Ectodermal cell (in vitro differentiated cells): ENCODE results near the gene CYP4X1.
A peak's percentile ranks its signal among the peaks of the same experiment; 100 is the strongest.
"Not testable (repeated sequence)": the region's sequence is repeated elsewhere in the genome, so short reads cannot be mapped to it uniquely, and the experiment has no call there.

Experiments
- H3K27ac ChIP-seq: 2 replicates; pipeline ENCODE4 v1.7.0; 2013; ENCODE audit warnings: mild to moderate bottlenecking, low read depth, low read length; ENCODE audit not compliant: insufficient read depth, poor library complexity, severe bottlenecking
- H3K27me3 ChIP-seq: 2 replicates; pipeline ENCODE4 v1.7.0; 2013; ENCODE audit warnings: mild to moderate bottlenecking, low read length; ENCODE audit not compliant: insufficient read depth, control insufficient read depth, poor library complexity, severe bottlenecking
- H3K36me3 ChIP-seq: one replicate; pipeline ENCODE4 v1.7.0; 2013; ENCODE audit warnings: low read length; ENCODE audit not compliant: control insufficient read depth, insufficient read depth
- H3K4me1 ChIP-seq: one replicate; pipeline ENCODE4 v1.7.0; 2013; ENCODE audit warnings: low read length; ENCODE audit not compliant: control insufficient read depth, insufficient read depth
- H3K4me3 ChIP-seq: 2 replicates; pipeline ENCODE4 v1.7.0; 2013; ENCODE audit warnings: low read depth, low read length, control low read depth; ENCODE audit not compliant: insufficient read depth
- H3K9me3 ChIP-seq: 2 replicates; pipeline ENCODE4 v1.7.0; 2013; ENCODE audit warnings: mild to moderate bottlenecking, low read length, moderate library complexity; ENCODE audit not compliant: control insufficient read depth
- WGBS, 2 experiments: methylation state at CpG; one replicate each; pipeline ENCODE4 v1.1.7; 2013; ENCODE audit warnings: missing lambda C conversion rate in 2 of 2; 5-methylcytosine and 5-hydroxymethylcytosine counted together

CYP4X1 gene

DNA sequence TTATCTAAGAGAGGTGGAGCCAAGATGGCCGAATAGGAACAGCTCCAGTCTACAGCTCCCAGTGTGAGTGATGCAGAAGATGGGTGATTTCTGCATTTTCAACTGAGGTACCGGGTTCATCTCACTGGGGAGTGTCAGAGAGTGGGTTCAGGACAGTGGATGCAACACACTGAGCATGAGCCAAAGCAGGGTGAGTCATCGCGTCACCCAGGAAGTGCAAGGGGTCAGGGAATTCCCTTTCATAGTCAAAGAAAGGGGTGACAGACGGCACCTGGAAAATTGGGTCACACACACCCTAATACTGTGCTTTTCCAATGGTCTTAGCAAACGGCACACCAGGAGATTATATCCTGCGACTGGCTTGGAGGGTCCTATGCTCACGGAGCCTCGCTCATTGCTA, 17.0 kb upstream of the CYP4X1 start:
- H3K9me3 ChIP-seq, H3K4me3 ChIP-seq, H3K36me3 ChIP-seq, H3K27me3 ChIP-seq, H3K4me1 ChIP-seq, H3K27ac ChIP-seq: not testable (repeated sequence)
- WGBS, 2 experiments, result 93 to 95% methylated on average over 9 of the region's 9 CpGs

DNA sequence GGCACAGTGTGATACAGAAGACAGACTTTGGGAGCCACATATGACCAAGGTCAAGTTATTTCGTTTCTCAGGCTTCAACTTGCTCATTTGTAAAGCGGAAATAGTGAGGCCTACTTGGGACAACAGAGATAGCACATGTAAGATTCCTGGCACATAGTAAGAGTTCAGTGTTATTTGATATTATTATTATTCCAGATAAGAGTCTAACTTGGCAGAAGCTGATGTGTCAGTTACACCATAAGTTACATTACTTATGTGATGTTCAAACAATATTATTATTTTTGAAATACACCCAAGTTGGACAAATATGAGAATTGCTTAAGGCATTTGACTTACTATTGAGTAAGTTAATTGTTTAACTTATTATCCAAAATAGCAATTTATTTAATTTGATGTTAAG, 10.2 kb upstream of the CYP4X1 start:
- no peaks in the 10 kb centered on the region for H3K27me3 ChIP-seq
- no peaks in the 10 kb centered on the region for H3K36me3 ChIP-seq
- H3K9me3 ChIP-seq, result no peaks in the 10 kb centered on the region
- WGBS, 2 experiments, result 87 to 88% methylated on average over 2 of the region's 2 CpGs
- H3K27ac ChIP-seq, result no peak overlapping the region
- no peak overlapping the region for H3K4me3 ChIP-seq
- no peaks in the 10 kb centered on the region for H3K4me1 ChIP-seq

DNA sequence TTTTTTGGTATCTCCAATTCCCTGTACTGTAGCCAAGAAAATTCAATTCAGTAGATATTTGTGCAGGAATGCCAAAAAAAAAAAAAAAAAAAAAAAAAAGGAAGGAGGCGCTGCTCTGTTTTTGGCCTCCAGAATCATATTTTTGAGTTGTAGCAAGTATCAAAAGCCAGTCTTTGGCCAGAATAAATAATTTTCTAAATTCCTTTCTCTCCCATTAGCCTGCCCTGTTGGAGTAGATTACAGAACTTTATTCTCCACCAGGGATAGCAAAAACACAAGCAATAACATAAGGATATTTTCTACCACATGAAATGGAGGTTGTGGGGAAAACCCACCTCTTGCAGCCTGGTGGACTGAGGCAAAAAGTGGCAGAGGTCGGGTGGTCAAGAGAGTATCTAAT, 2.4 kb upstream of the CYP4X1 start:
- WGBS, 2 experiments, result 75 to 88% methylated on average over 1 to 2 of the region's 2 CpGs
- no peak overlapping the region for H3K4me3 ChIP-seq
- peaks cover 36% of the 10 kb centered on the region for H3K27me3 ChIP-seq
- H3K9me3 ChIP-seq, result no peaks in the 10 kb centered on the region
- no peaks in the 10 kb centered on the region for H3K36me3 ChIP-seq
- no peak overlapping the region for H3K27ac ChIP-seq
- peaks cover 7% of the 10 kb centered on the region for H3K4me1 ChIP-seq

DNA sequence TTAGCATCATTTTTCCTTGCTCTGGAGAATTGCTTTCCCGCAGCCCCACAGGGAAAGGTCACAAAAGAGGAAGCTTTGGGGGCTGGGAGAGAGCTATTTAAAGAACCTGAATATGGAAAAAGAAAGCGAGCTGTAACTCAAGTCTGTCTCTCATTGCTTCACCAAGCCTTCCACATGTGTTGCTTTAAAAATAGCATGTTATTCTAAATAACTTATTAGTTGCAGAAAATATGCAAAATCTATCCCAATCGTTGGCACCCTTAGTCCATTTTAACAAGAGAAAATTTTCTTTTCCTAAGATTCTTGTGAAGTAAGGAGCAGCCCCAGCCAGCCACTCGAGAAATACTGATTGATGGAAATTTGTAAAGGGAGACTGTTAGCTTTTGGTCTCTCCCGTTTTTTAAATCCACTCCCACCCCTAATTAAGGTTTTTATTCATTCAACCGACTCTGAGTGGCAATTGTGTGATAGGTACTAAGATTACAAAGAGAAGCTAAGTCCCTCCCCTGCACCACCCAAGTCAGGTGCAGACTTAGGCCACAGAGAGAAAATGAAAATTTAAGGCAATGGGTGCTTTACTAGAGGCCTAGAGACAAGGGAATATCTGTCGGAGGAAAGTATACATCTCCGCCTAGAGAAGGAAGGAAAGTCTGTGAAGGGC, 802 bp downstream of the CYP4X1 start:
- Histone ChIP-seq H3K4me1 (peaks cover 7% of the 10 kb centered on the region), H3K9me3 (no peaks in the 10 kb centered on the region), H3K27ac (no peak overlapping the region), H3K36me3 (no peaks in the 10 kb centered on the region), H3K27me3 (peaks cover 36% of the 10 kb centered on the region), H3K4me3 (peak overlapping the region; percentile 50)
- WGBS, 2 experiments, result 40% methylated on average over 4 to 6 of the region's 8 CpGs

DNA sequence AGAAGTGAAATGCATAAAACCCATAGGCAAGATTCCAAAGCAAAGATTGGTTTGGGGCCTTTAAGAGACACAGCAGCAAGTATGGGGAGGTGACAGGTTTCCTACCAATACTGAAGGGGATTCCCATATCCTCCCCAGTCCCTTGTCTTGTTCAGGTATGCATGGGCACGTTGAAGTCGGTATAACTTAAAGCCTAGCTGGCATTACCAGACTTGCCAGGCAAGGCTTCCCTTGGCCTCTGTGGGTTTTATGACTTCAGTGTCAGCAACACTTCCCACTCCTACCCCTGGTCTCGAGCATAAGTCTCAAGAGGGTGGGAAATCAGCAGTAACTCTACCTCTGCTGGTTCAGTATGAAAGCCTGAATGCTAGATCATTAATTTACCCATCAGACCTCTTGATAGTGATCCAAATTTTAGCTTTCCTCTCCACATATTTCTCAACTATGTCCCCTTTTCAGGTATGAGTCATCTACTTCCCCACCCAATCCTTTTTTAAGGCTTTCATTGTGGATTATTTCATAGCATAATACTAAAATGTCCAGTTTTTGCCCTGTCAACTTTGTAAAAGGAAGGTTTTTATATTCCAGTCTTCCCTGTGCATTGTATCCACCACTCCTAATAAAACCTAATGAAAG, 6.8 kb downstream of the CYP4X1 start:
- no peaks in the 10 kb centered on the region for H3K27me3 ChIP-seq
- no peaks in the 10 kb centered on the region for H3K36me3 ChIP-seq
- no peaks in the 10 kb centered on the region for H3K9me3 ChIP-seq
- H3K27ac ChIP-seq, result no peak overlapping the region
- WGBS, 2 experiments, result 85 to 87% methylated on average over 3 of the region's 3 CpGs
- H3K4me1 ChIP-seq, result no peaks in the 10 kb centered on the region
- H3K4me3 ChIP-seq, result no peak overlapping the region

DNA sequence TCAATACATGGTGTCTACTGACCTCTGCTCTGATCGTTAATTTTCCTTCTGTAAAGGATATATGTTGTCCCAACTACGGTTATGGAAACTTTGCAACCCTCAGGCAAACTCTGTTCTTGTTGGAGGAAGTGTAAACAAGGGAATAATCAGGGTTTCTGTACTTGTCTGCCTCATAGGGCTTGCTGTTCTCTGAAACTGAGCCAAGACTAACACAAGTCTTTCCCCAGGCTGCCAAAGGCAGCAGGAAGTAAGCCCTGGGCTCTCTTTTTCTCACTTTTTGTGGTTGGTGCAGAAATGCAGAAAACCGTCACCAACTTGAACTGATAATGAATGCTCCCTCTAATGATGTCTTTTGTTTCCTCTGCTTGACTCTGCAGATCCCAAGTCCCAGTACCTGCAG, 7.6 kb downstream of the CYP4X1 start:
- Histone ChIP-seq H3K9me3 (no peaks in the 10 kb centered on the region), H3K27me3 (no peaks in the 10 kb centered on the region), H3K36me3 (no peaks in the 10 kb centered on the region), H3K4me3 (no peak overlapping the region), H3K27ac (no peak overlapping the region), H3K4me1 (no peaks in the 10 kb centered on the region)
- 90 to 92% methylated on average over 3 of the region's 3 CpGs for WGBS, 2 experiments

DNA sequence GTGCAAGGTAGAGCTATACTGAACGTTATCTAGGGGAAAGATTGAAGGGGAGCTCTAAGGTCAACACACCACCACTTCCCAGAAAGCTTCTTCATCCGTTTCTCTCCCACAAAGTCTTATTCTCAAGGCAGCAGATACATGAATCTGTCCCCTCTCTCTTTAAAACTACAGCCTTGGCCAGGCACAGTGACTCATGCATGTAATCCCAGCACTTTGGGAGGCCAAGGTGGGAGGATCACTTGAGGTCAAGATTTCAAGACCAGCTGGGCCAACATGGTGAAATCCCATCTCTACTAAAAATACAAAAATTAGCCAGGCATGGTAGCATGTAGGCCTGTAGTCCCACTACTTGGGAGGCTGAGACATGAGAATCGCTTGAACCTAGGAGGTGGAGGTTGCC, 8.1 kb downstream of the CYP4X1 start:
- no peaks in the 10 kb centered on the region for H3K4me1 ChIP-seq
- WGBS, 2 experiments, result 85 to 89% methylated on average over 3 of the region's 3 CpGs
- no peaks in the 10 kb centered on the region for H3K36me3 ChIP-seq
- no peaks in the 10 kb centered on the region for H3K9me3 ChIP-seq
- no peak overlapping the region for H3K4me3 ChIP-seq
- no peaks in the 10 kb centered on the region for H3K27me3 ChIP-seq
- no peak overlapping the region for H3K27ac ChIP-seq

DNA sequence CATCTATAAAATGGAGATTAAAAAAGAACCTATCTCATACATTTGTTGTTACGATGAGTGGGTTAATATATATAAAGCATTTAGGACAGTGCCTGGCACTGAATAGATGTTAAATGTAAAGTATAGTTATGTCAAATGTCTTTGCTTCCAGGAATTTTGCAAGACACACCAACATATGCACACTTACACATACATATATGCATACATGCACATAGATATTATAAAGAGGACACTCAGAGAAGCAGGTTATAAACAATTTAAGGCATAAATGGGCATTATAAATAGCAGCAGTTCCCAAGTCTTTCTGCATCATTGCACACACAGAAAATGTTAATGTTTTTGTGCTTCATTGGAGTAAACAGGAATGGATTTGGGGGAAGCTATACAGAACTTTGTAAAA, 13.3 kb downstream of the CYP4X1 start:
- H3K9me3 ChIP-seq, result no peaks in the 10 kb centered on the region
- no peaks in the 10 kb centered on the region for H3K36me3 ChIP-seq
- WGBS, 2 experiments, result 93% methylated on average over 1 of the region's 1 CpG; no CpG with 5 or more reads in 1 of the 2 experiments
- no peak overlapping the region for H3K4me3 ChIP-seq
- no peak overlapping the region for H3K27ac ChIP-seq
- H3K4me1 ChIP-seq, result no peaks in the 10 kb centered on the region
- H3K27me3 ChIP-seq, result no peaks in the 10 kb centered on the region

DNA sequence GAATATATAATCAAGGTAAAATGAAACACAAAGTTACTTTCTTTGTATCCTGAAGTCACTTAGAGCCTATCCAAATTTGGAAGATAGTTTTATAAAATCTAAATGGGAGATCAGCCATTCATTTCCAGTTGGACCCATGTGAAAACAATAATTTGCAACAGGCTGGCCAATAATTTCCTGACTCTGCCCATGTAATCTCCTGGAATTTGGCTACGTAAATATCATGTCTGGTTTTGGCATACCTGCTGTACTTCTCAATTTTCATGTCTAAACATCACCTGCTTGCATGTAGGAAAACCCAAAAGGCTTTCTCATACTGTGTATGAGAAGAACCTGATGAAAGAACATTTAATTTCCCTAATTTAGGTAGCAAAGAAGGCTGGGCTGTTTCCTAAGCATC, 35.9 kb downstream of the CYP4X1 start:
- no peak overlapping the region for H3K27ac ChIP-seq
- H3K4me1 ChIP-seq, result no peaks in the 10 kb centered on the region
- H3K4me3 ChIP-seq, result no peak overlapping the region
- no peaks in the 10 kb centered on the region for H3K9me3 ChIP-seq
- H3K27me3 ChIP-seq, result no peaks in the 10 kb centered on the region
- H3K36me3 ChIP-seq, result no peaks in the 10 kb centered on the region
- 88 to 92% methylated on average over 1 of the region's 1 CpG for WGBS, 2 experiments

DNA sequence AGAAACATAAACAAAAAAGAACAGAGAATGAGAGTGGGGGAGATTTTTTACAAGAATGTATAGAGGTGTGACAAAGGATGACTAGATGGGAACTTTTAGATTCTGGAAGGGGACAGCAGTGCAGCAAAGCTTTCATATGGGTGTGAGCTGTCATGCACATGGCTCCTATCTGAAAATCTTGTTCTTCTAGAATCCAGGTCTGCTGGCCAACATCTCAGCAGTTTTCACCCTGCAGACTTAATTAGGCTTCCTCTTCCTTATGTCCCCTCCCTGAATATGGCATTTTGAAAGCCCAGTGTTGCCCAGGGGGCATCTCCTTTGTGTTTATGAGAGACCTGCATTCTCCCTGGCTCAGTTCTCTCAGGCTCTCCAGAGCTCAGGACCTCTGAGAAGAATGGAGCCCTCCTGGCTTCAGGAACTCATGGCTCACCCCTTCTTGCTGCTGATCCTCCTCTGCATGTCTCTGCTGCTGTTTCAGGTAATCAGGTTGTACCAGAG, 43.7 kb downstream of the CYP4X1 start, which contains the start of gene CYP4Z1:
CYP4Z1 (plus strand) TSS at position 135 of the 498 bp plus-strand sequence; CDS start at position 395, 260 bp downstream.
- Histone ChIP-seq H3K36me3 (no peaks in the 10 kb centered on the region), H3K27ac (no peak within 1 kb of the TSS), H3K4me3 (no peak within 1 kb of the TSS), H3K4me1 (no peaks in the 10 kb centered on the region), H3K9me3 (no peaks in the 10 kb centered on the region), H3K27me3 (no peaks in the 10 kb centered on the region)
